ENCODE results near the gene LILRB5. TPM values are rescaled to one million over a fixed set of nuclear protein-coding genes. Genes with fewer than 3 reads are reported as not detected.
"Not testable (repeated sequence)": the region's sequence is repeated elsewhere in the genome, so short reads cannot be mapped to it uniquely, and the experiment has no call there.

The LILRB5 gene
- total RNA-seq, 1 donor from 2014 or later = not detected

- Histone ChIP-seq H4K20me1 (ENCODE audit: low read depth) (no peaks in the 10 kb centered on the region), H3F3A (ENCODE audit: low read depth) (no peaks in the 10 kb centered on the region), H3K27ac (no peak overlapping the region), H3K27me3 (peaks cover 6% of the 10 kb centered on the region), H2AFZ (replicated peaks) (no peak overlapping the region), H3K79me2 (ENCODE audit: low read depth) (no peaks in the 10 kb centered on the region), H3K4me3 (no peak overlapping the region), H3K9me3 (ENCODE audit: low read depth) (no peaks in the 10 kb centered on the region), H3K36me3 (no peaks in the 10 kb centered on the region), H3K9ac (no peak overlapping the region), H3K4me1 (no peaks in the 10 kb centered on the region), H3K4me2 (no peak overlapping the region)
- no peak for DNase-seq (ENCODE audit: low spot score)
- Mint-ChIP-seq H3K27me3 (ENCODE audit: insufficient read depth, low read depth) (peaks cover 5% of the 10 kb centered on the region), H3K9me3 (no peaks in the 10 kb centered on the region), H3K27ac (no peak overlapping the region), H3K4me1 (no peaks in the 10 kb centered on the region), H3K36me3 (no peaks in the 10 kb centered on the region), H3K4me3 (no peak overlapping the region)
- TF ChIP-seq CTCF (IDR thresholded peaks at IDR 0.05) (no peak), EZH2 (IDR thresholded peaks at IDR 0.05) (no peak), EZH2phosphoT487 (IDR thresholded peaks at IDR 0.05) (no peak)
These were observed 25.8 kb upstream of the LILRB5 start for GRCh38 chr19:54282686-54283470.

- not testable (repeated sequence) for H3K9ac ChIP-seq; H2AFZ ChIP-seq (replicated peaks); H3K4me2 ChIP-seq; H3K27ac Mint-ChIP-seq; H3K4me3 ChIP-seq; H3K4me3 Mint-ChIP-seq; H3K4me1 ChIP-seq; H3K27me3 Mint-ChIP-seq (ENCODE audit: insufficient read depth, low read depth); DNase-seq (ENCODE audit: low spot score); H3K79me2 ChIP-seq (ENCODE audit: low read depth); H3K4me1 Mint-ChIP-seq; H3K36me3 ChIP-seq; H3K27me3 ChIP-seq; H3K36me3 Mint-ChIP-seq; H3F3A ChIP-seq (ENCODE audit: low read depth); H3K9me3 Mint-ChIP-seq; H3K9me3 ChIP-seq (ENCODE audit: low read depth); H4K20me1 ChIP-seq (ENCODE audit: low read depth); H3K27ac ChIP-seq
These were observed 24.6 kb upstream of the LILRB5 start for GRCh38 chr19:54281729-54282075.

- no peaks in the 10 kb centered on the region for H3K9me3 ChIP-seq (ENCODE audit: low read depth)
- no peak within 1 kb of the TSS for H2AFZ ChIP-seq (replicated peaks)
- H3K4me3 Mint-ChIP-seq = no peak within 1 kb of the TSS
- H3K79me2 ChIP-seq (ENCODE audit: low read depth) = no peaks in the 10 kb centered on the region
- TF ChIP-seq EZH2 (IDR thresholded peaks at IDR 0.05) (no peak), EZH2phosphoT487 (IDR thresholded peaks at IDR 0.05) (no peak), CTCF (IDR thresholded peaks at IDR 0.05) (no peak)
- H3K27me3 ChIP-seq = peaks cover 6% of the 10 kb centered on the region
- DNase-seq (ENCODE audit: low spot score) = no peak
- H3K36me3 Mint-ChIP-seq = no peaks in the 10 kb centered on the region
- no peaks in the 10 kb centered on the region for H4K20me1 ChIP-seq (ENCODE audit: low read depth)
- no peaks in the 10 kb centered on the region for H3K36me3 ChIP-seq
- H3K4me3 ChIP-seq = no peak within 1 kb of the TSS
- H3K4me2 ChIP-seq = no peak within 1 kb of the TSS
- H3K27me3 Mint-ChIP-seq (ENCODE audit: insufficient read depth, low read depth) = peaks cover 5% of the 10 kb centered on the region
- H3K4me1 Mint-ChIP-seq = no peaks in the 10 kb centered on the region
- no peak within 1 kb of the TSS for H3K27ac ChIP-seq
- H3K4me1 ChIP-seq = no peaks in the 10 kb centered on the region
- H3K9ac ChIP-seq = no peak within 1 kb of the TSS
- no peaks in the 10 kb centered on the region for H3F3A ChIP-seq (ENCODE audit: low read depth)
- H3K9me3 Mint-ChIP-seq = no peaks in the 10 kb centered on the region
- no peak within 1 kb of the TSS for H3K27ac Mint-ChIP-seq
These were observed 24.1 kb upstream of the LILRB5 start, which contains the start of gene LILRB2 for GRCh38 chr19:54281007-54281728. LILRB2 (minus strand) TSS chr19:54281110; CDS start chr19:54280496, 614 bp downstream.

- not testable (repeated sequence) for H3K36me3 Mint-ChIP-seq; H3K27me3 Mint-ChIP-seq (ENCODE audit: insufficient read depth, low read depth); H3K27me3 ChIP-seq; H3K4me1 ChIP-seq; H4K20me1 ChIP-seq (ENCODE audit: low read depth); H3K4me3 Mint-ChIP-seq; H3K4me1 Mint-ChIP-seq; H3K4me3 ChIP-seq; H3K79me2 ChIP-seq (ENCODE audit: low read depth); DNase-seq (ENCODE audit: low spot score); H2AFZ ChIP-seq (replicated peaks); H3K9me3 Mint-ChIP-seq; H3K9ac ChIP-seq; H3K27ac ChIP-seq; H3K27ac Mint-ChIP-seq; H3F3A ChIP-seq (ENCODE audit: low read depth); H3K9me3 ChIP-seq (ENCODE audit: low read depth); H3K36me3 ChIP-seq; H3K4me2 ChIP-seq
These were observed 23.4 kb upstream of the LILRB5 start for GRCh38 chr19:54280441-54280840.

- H3K79me2 ChIP-seq (ENCODE audit: low read depth); H3K4me1 ChIP-seq; H2AFZ ChIP-seq (replicated peaks); H3K9me3 Mint-ChIP-seq; DNase-seq (ENCODE audit: low spot score); H3K27me3 ChIP-seq; H3K27me3 Mint-ChIP-seq (ENCODE audit: insufficient read depth, low read depth); H3F3A ChIP-seq (ENCODE audit: low read depth); H3K9ac ChIP-seq; H3K4me3 ChIP-seq; H3K4me2 ChIP-seq; H3K36me3 ChIP-seq; H3K4me3 Mint-ChIP-seq; H3K36me3 Mint-ChIP-seq; H3K4me1 Mint-ChIP-seq; H4K20me1 ChIP-seq (ENCODE audit: low read depth); H3K27ac Mint-ChIP-seq; H3K9me3 ChIP-seq (ENCODE audit: low read depth); H3K27ac ChIP-seq: not testable (repeated sequence)
These were observed 23.0 kb upstream of the LILRB5 start for GRCh38 chr19:54280025-54280424.
